Kidney (tissue), 14 donors: Measurements from ENCODE around the gene OR8K1. TPM values are rescaled to one million over a fixed set of nuclear protein-coding genes. Genes with fewer than 3 reads are reported as not detected.

Experiments used
- DNase-seq, 5 donors: peaks; one replicate each; pipeline ENCODE4 v3.0.0-alpha.2; 2013 to 2020
- FAIRE-seq: peaks from 2 replicates; lab custom pipeline; 2012; peaks lifted over from hg19 to GRCh38; lab: Jason Lieb, UNC
- H3K27ac ChIP-seq, 2 donors: one replicate each; pipeline ENCODE4 v1.7.0; 2013; ENCODE audit warnings: low read depth in 2 of 2, low read length in 2 of 2, inconsistent platforms in 1 of 2
- H3K27me3 ChIP-seq: one replicate; pipeline ENCODE4 v1.7.1; 2013; ENCODE audit warnings: low read length, inconsistent platforms; ENCODE audit not compliant: control insufficient read depth, insufficient read depth
- H3K36me3 ChIP-seq, 3 donors: one replicate each; pipeline versions ENCODE4 v1.7.0 to v1.7.1; 2013; ENCODE audit warnings: low read length in 3 of 3, control low read depth in 1 of 3, inconsistent platforms in 1 of 3; ENCODE audit not compliant: insufficient read depth in 3 of 3, control insufficient read depth in 2 of 3
- H3K4me1 ChIP-seq, 3 donors: one replicate each; pipeline versions ENCODE4 v1.7.0 to v1.7.1; 2013; ENCODE audit warnings: low read length in 3 of 3, inconsistent platforms in 1 of 3, low read depth in 1 of 3; ENCODE audit not compliant: control insufficient read depth in 2 of 3, insufficient read depth in 2 of 3
- H3K4me3 ChIP-seq, 3 donors: one replicate each; pipeline versions ENCODE4 v1.7.0 to v1.8.1; 2013; ENCODE audit warnings: low read length in 3 of 3, control low read depth in 1 of 3, inconsistent platforms in 1 of 3
- H3K9ac ChIP-seq, 3 donors: one replicate each; pipeline versions ENCODE4 v1.7.0 to v1.7.1; 2013; ENCODE audit warnings: low read length in 3 of 3, control low read depth in 1 of 3, inconsistent platforms in 1 of 3
- H3K9me3 ChIP-seq, 3 donors: one replicate each; pipeline versions ENCODE4 v1.7.0 to v1.7.1; 2013; ENCODE audit warnings: low read length in 3 of 3, control low read depth in 1 of 3, inconsistent platforms in 1 of 3; ENCODE audit not compliant: control insufficient read depth in 2 of 3, insufficient read depth in 1 of 3
- intact Hi-C: fragments of 100-400 bp; cut with DNase I; formaldehyde crosslinking; loops from one replicate; pipeline ENCODE4 v1.11.1; 2022
- polyA plus RNA-seq: library from polyadenylated mRNA; stranded (reverse); fragments of 350-450 nt; fragmentation: Illumina TruSeq; extraction: RNeasy Lipid Tissue Mini Kit (QIAGEN cat#74804); gene quantifications from one replicate; pipeline ENCODE4 v1.2.3, GENCODE V29; 2014; ENCODE audit warnings: low read depth, low replicate concordance; ENCODE audit not compliant: insufficient read depth
- total RNA-seq: library from RNA; stranded (reverse); fragmentation: NEBNext Ultra II Directional; extraction: Animal tissue kit (Norgen Biotek cat#: 25700); gene quantifications from one replicate; pipeline ENCODE4 v1.2.1, GENCODE V29; 2021
- TF ChIP-seq, protein P1 (sequence below): IDR thresholded peaks from 3 replicates; pipeline ENCODE4 v1.5.1; 2012; ENCODE audit warnings: mild to moderate bottlenecking, moderate library complexity, borderline replicate concordance; ENCODE audit not compliant: insufficient read depth; ENCODE audit errors: extremely low read depth
- donor health status: control.
- donor health status: control.
- donor health status: control.
- donor health status: control.
- donor health status: control.
- donor health status: DM: yes; HTN: yes; CAD: no.
- donor health status: Normal renal cell carcinoma (clear cell type).

OR8K1 gene
- total and polyA plus RNA-seq, 2 donors from 2014 or later = not detected

DNA sequence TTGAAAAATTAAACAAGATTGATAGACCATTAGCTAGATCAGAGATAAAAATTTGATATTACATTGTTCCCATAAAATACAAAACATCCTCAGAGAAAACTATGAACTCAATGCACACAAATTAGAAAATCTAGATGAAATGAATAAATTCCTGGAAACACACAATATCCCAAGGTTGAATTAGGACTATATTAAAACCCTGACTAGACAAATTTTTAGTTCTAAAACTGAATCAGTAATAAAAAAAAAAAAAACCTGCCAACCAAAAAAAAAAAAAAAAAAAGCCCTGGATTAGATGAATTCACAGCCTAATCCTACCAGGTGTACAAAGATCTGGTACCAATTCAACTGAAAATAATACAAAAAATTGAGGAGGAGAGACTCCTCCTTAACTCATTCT lies 5.5 kb upstream of the OR8K1 start:
- intact Hi-C loops = no loop called here
- H3K36me3 ChIP-seq = no peaks in the 10 kb centered on the region
- no peak overlapping the region for H3K4me3 ChIP-seq
- DNase-seq (no peak), FAIRE-seq (no peak)
- no peaks in the 10 kb centered on the region for H3K9me3 ChIP-seq
- no peak overlapping the region for H3K27ac ChIP-seq
- TF ChIP-seq, protein P1, sequence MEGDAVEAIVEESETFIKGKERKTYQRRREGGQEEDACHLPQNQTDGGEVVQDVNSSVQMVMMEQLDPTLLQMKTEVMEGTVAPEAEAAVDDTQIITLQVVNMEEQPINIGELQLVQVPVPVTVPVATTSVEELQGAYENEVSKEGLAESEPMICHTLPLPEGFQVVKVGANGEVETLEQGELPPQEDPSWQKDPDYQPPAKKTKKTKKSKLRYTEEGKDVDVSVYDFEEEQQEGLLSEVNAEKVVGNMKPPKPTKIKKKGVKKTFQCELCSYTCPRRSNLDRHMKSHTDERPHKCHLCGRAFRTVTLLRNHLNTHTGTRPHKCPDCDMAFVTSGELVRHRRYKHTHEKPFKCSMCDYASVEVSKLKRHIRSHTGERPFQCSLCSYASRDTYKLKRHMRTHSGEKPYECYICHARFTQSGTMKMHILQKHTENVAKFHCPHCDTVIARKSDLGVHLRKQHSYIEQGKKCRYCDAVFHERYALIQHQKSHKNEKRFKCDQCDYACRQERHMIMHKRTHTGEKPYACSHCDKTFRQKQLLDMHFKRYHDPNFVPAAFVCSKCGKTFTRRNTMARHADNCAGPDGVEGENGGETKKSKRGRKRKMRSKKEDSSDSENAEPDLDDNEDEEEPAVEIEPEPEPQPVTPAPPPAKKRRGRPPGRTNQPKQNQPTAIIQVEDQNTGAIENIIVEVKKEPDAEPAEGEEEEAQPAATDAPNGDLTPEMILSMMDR = no peak
- no peaks in the 10 kb centered on the region for H3K27me3 ChIP-seq
- no peaks in the 10 kb centered on the region for H3K4me1 ChIP-seq
- H3K9ac ChIP-seq = no peak overlapping the region

DNA sequence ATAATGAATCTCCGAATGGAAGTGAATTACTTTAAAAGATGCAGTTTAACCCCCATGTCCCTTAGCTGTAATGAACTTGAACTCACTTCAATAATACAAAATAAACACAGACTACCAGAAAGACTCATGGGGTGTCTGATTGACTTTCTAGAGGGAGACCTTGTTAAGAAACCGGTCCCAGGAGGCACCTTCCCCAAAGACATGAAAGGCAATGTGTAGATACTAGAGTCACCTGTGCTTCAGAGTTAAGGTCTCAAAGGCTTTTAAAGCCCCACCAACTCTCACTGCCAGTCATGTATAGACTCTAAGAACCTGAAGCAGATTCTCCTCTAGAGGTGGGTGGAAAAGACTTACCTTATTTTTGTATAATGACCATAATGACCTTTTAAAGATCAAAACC lies 8.2 kb downstream of the OR8K1 start, which contains the start of gene OR8J1:
Gene OR8J1, plus strand, starts transcription at position 301 of the 400 bp plus-strand sequence. CDS start 5,956 bp downstream, outside the sequence.
- no peaks in the 10 kb centered on the region for H3K9me3 ChIP-seq
- H3K27me3 ChIP-seq = no peaks in the 10 kb centered on the region
- H3K4me3 ChIP-seq = no peak within 1 kb of the TSS
- no peak for DNase-seq
- intact Hi-C loops = no loop called here
- FAIRE-seq = no peak
- H3K9ac ChIP-seq = no peak within 1 kb of the TSS
- no peak within 1 kb of the TSS for H3K27ac ChIP-seq
- no peaks in the 10 kb centered on the region for H3K36me3 ChIP-seq
- H3K4me1 ChIP-seq = no peaks in the 10 kb centered on the region
- TF ChIP-seq, protein P1 = no peak

DNA sequence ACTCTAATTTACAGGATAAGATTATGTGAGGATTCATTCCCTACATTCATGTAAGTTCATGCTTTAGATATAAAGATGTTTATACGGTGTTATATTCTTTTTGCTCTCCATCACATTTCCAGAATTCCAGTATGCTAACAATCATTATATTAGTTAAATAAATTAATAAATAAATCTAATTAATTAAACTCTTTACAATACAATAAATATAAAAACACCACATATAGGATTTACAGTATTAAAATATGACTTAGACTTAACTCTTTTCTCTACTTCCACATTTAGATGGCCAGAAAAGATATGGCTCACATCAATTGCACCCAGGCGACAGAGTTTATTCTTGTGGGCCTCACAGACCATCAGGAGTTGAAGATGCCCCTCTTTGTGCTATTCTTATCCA lies 29.5 kb downstream of the OR8K1 start, which contains the start of gene OR8U1:
Gene OR8U1, plus strand, starts transcription at position 301 of the 400 bp plus-strand sequence. Its CDS starts 0 bp downstream, at position 301.
- DNase-seq (no peak), FAIRE-seq (no peak)
- Histone ChIP-seq H3K9me3 (peaks cover 0 to 4% (median 0%) of the 10 kb centered on the region in 3 donors), H3K9ac (no peak within 1 kb of the TSS), H3K27me3 (no peaks in the 10 kb centered on the region), H3K4me1 (no peaks in the 10 kb centered on the region), H3K27ac (no peak within 1 kb of the TSS), H3K36me3 (no peaks in the 10 kb centered on the region), H3K4me3 (no peak within 1 kb of the TSS)
- intact Hi-C loops = no loop called here
- TF ChIP-seq, protein P1 = no peak

DNA sequence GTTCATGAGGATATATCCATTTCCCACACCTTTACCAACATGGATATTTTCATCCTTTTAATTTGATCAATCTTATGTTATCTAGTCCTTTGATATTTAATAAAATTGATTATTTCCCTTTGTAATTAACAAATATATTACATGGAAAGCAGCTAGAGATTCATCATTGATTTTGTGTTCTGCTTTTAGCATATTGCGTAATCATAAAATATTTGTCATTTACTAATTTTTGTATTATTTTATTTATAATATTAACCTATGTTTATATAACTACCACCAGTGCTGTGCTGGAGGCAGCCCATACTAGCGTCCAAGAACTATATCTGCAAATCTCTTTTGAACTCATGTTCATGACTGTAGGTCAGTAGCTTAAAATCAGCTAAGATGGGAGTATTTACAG lies 34.3 kb downstream of the OR8K1 start:
- intact Hi-C loops = no loop called here
- Histone ChIP-seq H3K36me3 (no peaks in the 10 kb centered on the region), H3K27me3 (no peaks in the 10 kb centered on the region), H3K9me3 (peaks cover 0 to 4% (median 0%) of the 10 kb centered on the region in 3 donors), H3K4me1 (no peaks in the 10 kb centered on the region), H3K27ac (no peak overlapping the region), H3K4me3 (no peak overlapping the region), H3K9ac (no peak overlapping the region)
- DNase-seq (no peak), FAIRE-seq (no peak)
- TF ChIP-seq, protein P1 = no peak
